SHP77 (cell line): ENCODE measurements around the gene NOP16.

Experiments
- DNase-seq, 2 experiments: peaks; one replicate each; lab custom pipeline; 2025; lab: John Stamatoyannopoulos, UW

NOP16 gene

DNA sequence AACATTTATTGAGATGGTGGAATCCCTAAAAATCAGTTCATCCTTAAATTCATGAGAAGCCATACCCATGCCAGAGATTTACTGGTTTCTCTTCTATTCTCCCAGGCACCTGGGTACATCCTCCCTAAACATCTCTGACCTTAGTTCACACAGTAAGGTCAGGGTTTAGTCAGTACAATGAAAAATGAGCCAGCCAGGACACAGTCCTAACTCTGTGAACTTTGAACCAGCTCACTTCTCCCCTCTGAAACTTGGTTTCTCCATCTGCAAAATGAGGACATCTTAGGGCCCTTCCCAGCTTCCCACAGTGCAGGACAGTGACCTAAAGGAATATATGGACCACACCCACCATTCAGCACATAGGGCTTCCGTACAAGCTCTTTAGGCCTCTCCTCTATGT, 1.9 kb downstream of the NOP16 start:
- no peak for DNase-seq

DNA sequence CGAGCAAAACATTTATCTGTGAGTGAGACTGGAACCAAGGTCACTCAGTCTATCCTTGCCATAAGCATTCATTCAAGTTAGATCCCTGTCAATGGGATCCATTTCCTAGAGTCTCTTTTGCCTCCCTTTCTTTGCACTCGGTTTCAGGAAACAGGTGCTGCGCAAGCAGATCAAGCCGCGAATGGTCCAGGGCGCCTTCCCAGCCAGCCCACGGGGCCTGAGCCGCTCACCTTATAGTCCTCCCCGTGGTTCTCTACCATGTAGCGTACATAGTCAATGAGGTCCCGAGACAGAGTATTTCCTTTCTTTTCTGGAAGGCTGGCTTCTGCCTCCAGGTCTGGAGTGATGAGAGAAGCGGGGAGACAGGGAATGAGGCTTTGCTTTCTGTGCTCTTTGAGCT, 3.4 kb downstream of the NOP16 start:
- no peak for DNase-seq

DNA sequence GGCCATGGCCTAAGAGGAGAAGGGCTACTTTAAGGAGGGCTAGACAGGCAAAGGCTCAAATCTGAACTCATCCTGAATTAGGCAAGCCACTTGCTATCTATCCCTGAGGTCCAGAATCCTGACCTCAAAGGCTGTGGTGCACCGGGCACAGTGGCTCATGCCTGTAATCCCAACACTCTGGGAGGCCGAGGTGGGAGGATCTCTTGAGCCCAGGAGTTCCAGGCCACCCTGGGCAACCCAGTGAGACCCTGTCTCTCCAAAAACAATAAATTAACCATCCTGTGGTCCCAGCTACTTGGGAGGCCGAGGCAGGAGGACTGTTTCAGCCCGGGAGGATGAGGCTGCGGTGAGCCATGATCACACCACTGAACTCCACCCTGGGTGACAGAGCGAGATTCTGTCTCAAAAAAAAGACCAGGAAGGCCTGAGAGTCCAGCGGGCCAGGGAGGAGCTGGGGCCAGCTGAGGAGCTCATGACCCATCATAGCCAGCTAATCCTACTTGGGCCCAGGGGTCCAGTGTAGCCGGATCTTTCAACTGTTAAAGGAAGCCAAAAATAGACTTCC, 4.0 kb downstream of the NOP16 start:
- DNase-seq: no peak

DNA sequence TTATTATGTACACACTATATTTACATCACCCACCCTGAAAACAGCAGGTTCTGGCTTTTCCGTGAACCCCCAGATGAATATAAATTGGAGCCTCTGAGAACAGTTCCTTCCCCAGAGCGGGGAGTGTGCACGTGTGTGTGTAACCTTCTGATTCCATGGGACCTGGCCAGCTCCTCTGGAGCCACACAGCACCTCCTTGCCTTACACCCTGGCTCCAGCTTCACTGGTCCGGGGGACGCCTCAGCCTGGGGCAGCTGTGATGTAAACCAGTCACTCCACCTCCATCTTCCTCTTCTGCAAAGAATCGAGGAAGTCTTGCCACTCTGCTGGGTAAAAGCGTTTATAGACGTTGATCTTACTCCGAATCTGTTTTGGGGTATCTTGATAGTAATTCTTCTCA, 4.4 kb downstream of the NOP16 start:
- no peak for DNase-seq

DNA sequence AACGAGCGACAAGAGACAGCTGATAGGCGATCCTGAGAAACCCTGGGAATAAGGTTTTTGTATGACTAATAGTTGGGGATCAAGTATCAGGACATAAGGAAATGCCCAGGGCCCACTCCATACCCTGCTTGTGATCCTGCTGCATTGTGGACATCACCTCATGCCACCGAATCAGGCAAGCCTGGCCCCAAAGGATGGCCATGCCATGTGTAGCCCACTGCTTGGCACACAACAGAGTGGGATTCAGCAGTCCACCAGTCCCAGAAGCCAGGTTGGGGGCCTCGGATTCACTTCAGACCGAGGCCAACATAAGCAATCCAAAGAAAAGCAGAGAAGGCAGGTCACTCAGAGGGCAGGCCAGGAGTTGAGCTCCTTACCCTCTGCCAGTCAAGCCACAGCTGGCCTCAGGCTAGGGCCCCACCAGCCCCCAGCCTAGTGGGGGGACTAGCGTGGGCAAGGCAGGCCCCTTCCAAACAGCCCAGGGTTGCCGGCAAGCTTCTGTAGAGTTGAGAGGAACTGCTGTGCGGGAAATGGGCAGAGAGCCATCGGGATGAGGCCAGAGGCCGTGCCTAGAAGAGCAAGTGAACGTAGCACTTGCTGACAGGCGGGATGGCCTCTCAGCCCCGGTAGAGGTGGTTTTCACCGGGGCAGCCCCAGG, 5.0 kb downstream of the NOP16 start:
- DNase-seq: no peak

DNA sequence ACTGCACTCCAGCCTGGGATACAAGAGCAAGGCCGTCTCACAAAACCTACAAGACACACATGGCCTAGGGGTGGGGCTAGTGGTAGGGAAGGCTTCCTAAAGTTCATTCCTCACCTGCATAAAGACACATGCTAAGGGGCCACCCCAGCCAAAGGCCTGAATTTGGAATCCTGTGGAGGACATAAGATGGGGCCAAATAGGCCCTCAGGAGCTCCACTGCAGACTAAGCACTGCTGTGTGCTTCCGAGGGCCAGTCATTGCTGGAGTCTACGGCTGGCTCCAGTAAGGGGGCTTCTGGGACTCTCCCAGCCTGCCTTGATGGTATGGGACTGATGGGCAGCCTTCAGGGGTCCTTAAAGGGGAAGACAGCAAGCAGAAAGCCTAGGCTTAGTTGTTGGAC, 5.7 kb downstream of the NOP16 start:
- no peak for DNase-seq

DNA sequence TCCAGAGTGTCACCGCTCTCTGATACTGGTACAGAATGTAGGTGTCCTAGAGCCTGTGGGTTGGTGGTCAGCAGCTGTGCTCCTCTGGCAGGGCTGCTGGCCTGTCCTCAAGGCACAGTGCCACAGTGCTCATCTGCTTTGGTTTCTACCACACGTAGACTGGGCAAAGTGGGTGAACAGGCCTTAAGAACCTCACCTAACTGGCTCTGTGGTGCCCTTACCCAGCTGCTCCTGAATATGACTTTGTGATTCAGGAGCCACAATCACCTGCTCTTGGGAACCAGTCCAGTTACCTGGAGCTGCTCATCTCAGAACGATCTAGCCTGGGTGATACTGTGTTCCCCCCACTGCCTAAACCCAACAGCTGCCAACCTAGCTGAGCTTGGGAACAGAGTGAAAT, 6.4 kb downstream of the NOP16 start:
- DNase-seq: no peak

DNA sequence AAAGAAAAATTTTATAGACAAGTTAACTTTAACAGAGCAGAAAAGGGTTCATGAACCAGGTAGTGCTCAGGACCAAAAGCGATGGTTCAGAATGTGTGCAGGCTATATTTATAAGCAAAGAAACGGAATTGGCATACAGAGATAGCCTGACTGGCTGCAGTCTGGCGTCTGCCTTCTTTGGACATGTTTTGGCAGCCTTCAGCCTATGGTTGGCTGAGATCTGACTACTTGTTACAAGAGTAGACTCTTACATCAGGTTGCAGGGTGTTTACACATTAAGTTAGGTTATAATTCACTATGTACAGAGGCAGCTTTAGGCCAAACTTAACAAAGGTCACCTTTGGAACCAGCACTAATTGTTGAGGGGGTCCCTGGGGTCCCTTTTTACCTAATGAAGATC, 7.0 kb downstream of the NOP16 start:
- no peak for DNase-seq

DNA sequence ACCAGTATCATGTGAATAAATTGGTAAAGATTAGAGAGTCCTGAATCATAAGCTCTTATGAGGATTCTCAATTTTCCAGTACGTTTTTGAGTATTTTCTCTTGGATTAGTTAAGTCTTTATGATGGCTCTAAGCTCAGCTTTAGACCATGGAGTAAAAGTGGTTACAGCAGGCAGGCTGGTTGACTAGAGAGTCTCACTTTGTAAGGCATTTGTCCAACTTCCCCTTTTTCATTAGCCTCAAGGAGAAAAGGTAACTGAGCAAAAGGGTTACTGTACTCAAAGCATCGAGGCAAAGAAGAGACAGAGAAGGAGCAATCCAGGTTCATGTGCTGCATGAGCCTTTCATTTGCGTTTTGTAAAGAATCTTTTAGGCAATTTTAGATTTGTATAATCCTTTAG, 8.5 kb downstream of the NOP16 start:
- no peak for DNase-seq

DNA sequence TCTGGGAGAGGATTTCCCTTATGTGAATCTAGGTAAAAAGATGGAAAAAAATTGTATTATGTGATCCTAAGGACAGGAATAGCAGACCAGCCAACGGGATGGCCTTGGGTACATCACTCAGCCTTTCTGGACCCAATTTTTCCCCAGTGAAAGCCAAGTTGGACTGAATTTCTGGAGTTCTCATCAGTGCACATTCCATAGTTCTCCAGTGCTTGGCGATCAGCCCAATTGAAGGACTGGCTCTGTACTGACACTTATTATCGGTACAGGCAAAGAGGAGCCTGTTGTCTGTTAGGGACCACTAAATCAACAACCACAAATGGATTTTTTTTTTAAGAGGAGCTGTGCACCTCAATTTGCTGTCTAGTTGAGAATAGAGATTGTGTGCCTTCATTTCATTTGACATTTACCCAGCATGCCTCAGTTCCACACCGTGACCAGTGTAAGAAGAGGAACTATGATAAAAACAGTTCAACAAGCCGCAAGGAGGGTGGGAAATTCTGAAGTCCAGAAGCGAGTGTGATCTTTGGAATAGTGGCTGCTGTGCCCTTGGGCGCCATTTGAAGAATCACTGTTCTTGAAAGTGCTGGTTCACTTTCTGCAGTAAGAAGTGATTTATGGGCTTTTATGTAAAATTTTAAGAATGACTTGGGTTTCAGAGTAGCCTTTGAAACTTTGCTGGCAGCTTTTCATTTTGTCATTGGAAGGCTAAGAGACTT, 15.1 kb downstream of the NOP16 start:
- no peak for DNase-seq

DNA sequence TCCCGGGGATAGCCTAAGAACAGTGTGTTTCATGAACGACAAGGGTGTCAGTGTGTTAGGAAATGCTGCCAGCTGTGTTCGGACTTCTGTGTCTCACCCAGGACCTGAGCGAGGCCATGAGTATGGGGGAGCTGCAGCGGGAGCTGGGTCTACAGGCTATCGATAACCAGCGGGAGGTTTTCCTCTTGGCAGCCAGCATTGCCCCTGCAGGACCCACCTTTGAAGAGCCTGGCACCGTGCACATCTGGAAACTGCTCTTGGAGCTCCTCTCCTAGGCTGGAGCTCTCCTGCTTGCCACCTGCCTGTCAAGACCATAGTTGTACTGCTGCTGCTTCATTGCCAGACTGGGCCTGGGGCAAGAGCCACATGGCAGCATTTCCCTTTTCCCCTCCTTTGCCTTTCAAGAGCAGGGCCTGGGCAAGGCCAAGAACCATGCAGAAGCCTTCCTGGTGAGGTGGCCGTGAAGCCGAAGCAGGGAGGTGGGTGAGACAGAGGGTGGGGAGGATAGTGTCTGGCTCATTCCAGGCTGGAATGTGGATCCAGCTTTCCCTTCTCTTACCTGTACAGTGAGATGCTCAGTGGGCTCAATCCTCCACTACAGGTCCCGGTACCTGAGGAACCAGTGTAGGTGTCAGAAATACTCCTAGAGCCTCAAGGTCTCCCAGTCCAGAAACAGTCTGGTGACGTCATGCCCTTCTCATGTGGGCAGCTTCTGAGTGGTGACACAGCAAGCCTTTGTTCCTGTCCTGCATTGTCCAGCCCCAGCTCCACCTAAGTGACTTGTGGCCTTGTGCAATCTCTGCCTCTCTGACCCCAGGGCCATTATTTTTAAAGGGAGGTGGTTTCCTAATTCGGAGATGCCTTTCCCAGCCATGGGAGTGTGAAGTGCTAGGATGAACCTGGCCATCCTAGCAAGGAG, 16.5 kb downstream of the NOP16 start:
- no peak for DNase-seq

DNA sequence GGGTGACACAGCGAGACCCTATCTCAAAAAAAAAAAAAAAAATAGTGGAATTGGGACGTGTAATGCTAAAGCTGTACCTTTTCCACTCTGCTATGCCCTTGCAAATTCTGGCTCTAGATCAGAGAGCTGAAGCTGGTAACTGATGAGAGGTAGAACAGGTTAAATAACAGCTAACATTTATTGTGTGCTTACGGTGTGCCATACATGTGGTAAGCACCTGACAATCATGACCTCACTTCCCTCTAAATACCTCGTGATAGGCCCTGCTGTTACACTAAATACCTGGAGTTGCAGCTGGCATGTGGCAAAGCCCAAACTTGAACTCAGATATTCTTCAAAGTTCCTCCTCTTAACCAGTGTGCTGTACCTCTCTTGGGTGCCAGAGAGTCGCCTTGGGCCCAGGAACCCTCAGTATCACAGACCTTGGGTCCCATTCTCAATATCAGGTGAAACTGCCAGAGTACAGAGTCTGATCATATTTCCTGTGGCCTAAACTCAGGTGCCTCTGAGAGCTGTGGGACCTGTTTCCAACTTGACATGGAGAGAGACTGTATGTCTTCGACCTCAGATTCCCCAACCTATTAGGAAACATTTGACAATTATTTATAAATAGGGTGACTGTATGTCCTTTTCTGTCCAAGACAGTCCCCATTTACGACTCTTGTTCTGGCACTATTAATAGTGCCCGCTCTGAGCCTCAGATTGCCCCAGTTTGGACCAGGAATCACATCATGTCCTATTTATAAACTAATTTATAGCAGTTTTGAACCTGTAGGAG, 18.3 kb downstream of the NOP16 start:
- no peak for DNase-seq

DNA sequence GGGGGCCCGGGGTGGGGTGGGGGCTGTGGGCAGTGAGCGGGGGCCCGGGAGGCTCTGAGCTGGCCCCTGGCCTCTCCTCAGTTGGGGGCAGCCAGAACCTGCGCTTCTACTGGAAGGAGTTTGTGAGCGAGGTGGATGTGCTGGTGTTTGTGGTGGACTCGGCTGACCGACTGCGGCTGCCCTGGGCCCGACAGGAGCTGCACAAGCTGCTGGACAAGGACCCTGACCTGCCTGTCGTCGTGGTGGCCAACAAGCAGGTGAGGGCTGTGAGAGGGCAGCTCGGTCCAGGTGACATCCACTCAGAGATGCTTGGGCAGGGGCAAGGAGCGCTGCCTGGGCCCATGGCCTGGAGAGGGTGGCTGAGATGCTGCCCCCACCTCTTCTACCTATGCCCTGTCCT, 19.7 kb downstream of the NOP16 start:
- DNase-seq: no peak

DNA sequence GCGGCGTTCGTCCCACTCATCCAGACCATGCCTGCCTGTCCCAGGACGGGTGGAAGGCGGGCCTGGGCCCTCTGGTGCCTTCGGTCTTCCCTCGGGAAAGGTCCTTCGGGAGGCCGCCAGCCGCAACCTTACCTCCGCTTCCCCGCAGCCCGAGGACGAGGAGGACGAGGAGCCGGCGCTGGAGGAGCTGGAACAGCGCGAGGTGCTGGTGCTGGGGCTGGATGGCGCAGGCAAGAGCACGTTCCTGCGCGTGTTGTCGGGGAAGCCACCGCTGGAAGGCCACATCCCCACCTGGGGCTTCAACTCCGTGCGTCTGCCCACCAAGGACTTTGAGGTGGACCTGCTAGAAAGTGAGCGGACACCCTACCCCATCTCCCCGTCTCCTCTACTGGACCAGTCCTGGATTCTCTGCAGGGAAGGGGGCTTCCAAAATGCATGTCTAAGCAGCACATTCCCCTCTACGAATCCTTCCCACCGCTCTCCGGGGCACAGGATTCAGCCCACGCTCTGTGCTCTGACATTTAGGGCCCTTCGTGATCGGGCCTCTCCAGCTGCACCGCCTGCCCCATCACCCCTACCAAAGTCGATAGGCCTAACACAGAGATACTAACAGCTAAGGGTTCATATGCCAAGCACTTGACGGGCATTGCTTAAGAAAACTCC, 22.0 kb downstream of the NOP16 start:
- no peak for DNase-seq

DNA sequence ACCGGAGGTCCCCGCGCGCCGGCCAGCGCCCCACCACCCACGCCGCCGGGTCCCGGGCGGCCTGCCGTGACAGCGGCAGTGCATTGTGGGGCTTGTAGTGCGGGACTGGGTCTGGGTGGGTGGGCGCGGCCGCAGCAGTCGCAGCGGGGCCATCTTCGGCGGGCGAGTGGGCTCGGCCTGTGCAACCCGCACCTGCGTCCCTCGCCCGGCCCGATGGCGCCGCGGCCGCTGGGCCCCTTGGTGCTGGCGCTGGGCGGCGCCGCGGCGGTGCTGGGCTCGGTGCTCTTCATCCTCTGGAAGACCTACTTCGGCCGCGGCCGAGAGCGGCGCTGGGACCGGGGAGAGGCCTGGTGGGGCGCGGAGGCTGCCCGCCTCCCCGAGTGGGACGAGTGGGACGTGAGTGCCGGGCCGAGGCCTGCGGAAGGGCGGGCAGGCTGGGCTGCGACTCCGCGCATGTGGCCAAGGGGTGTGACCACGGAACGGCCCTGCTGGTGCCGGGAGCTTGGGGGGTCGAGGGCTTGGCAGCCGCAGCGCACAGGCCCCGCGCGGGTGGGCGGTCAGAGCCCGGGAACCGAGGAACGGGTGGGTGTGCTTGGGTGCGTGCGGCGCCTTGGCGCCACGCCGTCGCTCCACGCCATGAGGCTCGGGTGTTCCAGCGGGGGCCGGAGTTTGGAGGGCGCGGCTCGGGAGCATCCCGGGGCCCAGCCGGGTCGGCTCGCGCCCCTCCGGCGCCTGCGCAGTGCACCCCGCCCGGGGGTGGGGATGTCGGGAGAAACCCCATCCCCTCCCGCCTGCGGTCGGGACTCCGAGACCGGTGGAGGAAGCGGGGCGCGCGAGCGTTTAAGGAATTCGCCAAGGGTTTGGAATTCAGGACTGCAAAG, 22.8 kb downstream of the NOP16 start, which contains the start of gene ARL10:
Gene ARL10 (plus strand): TSS at position 137 of the 881 bp plus-strand sequence. CDS start 77 bp downstream, at position 214.
- no peak for DNase-seq

DNA sequence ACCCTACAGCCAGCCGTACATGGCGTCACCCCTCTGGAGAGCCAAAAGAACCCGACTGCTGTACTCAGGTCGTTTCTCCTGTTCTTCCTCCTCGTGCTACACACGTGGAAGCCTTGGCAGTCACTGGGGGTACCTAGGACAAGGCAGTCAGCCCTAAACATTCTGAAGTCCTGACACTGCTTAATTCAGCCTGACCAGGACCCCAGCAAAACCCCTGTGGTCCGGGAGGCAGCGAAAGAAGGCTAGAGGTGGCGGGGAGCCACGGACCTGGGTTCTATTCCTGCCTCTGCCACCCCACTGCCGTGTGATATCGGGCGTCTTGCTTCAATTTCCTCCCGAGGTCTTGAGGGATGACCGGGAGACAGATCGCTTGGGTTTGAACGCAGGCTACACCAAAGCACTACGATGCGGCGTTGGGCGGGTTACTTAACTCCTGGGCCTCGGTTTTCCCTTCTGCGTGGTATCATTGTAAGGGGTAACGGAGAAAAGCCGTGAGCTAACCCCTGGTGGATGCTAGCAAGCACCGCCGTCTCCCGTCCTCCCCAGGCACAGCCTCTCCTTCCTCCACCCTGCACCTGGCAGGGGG, 23.5 kb downstream of the NOP16 start:
- DNase-seq: no peak

DNA sequence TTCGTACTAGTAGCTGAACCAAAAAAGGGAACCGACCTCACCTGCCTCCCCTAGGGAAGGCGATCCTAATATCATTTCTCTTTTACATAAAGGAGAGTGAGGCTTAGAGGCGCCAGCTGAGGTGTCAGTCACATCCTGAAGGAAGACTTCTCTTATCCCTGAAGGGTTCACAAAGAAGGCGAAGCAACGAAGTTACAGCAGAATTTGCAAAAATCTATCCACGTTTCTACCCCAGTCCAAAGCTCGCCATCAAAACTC, 26.2 kb downstream of the NOP16 start:
- no peak for DNase-seq

DNA sequence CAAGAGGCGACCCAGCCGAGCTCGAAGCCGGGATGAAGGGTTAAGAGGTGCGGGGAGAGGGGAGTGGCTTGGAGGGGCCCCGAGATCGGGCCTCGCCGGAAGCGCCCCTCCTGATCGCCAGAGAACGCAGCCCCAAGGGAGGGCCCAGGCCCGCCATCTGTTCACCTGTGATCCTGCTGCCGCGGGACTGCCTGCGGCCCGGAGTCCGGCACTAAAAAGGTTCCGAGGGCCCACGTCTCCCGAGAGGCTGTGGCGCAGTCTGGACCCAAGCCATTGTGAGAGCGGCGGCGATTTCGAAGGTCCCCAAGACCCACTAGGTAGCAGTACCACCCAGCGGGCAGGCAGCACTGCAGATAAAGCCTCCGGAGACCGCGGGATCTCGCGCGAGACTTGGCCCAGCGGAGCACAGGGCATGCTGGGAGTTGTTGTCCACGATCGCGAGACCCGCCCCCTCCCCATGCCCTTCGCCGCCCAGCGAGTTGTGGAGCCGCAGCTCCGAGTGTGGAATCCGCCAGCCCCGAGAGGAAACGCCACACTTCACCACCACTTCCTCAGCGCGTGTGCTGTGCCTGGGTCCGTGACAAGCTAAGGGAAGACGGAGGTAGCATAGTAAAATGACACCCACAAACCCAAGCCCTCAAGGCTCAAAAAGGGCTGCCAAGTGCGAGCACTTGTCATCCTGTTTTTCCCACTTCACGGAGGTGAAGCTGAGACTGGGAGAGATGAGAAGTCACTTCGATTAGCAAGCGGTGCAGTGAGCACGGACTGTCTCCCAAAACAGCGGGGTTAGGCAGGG, 26.8 kb downstream of the NOP16 start, which contains the start of gene KIAA1191:
Gene KIAA1191 (minus strand): TSS at position 328 of the 796 bp plus-strand sequence. CDS start 2,256 bp downstream, outside the sequence.
- peak; percentile 85 to 91 for DNase-seq

DNA sequence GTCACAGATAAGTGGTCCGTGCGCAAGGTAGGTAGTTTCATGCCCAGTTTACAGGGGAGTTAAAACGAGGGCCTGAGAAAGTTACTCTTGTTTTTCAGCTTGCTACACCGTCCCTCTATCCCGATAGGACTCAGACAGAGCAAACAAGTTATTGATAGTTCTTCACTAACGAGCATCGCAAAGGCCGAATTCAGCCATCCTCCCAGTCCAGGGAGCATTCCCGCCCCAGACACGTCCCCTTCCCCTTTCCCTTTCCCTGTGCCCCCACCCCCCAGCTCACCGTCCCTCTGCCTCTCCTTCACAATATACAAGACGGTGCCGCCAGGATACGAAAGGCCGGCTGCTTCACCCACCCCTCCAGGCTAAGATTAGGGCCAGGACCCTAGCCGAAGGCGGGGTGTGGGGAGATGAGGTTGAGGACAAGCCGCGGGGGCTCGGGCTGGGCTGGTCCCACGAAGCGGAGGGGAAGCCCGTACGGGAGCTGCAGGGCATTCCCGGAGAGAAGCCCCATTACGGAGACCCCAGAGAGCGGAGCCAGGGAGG, 27.4 kb downstream of the NOP16 start:
- DNase-seq: no peak
